PC-9 (cell line): Measurements from ENCODE around the gene PACRG. TPM values are rescaled to one million over a fixed set of nuclear protein-coding genes. Genes with fewer than 3 reads are reported as not detected.
A peak's percentile ranks its signal among the peaks of the same experiment; 100 is the strongest.

Source experiments
- BruUV-seq: library from RNA; stranded (reverse); fragments of 400-500 nt; replicated peaks from 2 replicates; lab custom pipeline; 2021; lab: Mats Ljungman, UMichigan
- CTCF ChIA-PET: fragments of 300-600 bp; sonication (Branson Sonifier 250); formaldehyde crosslinking; loops from one replicate; lab custom pipeline; 2022; ENCODE audit warnings: antibody characterized with exemption; lab: Charles Lee
- POLR2A ChIA-PET: fragments of 300-600 bp; sonication (Branson Sonifier 250); formaldehyde crosslinking; loops from one replicate; lab custom pipeline; 2022; ENCODE audit warnings: antibody characterized with exemption; ENCODE audit not compliant: unreplicated experiment; lab: Charles Lee
- DNase-seq, 2 experiments: peaks; one replicate each; pipeline versions ENCODE4 v3.0.0 to v3.0.0-alpha.2; 2015 to 2022; ENCODE audit warnings: mixed read lengths in 1 of 2
- H2AFZ ChIP-seq: fragments of 200-600 bp; sonication (generic); 2 replicates; pipeline ENCODE4 v1.8.1; 2017; ENCODE audit warnings: antibody characterized with exemption
- H3F3A ChIP-seq: fragments of 200-600 bp; sonication (generic); 2 replicates; pipeline ENCODE4 v1.8.1; 2017; ENCODE audit warnings: antibody characterized with exemption, mild to moderate bottlenecking, low read depth; ENCODE audit not compliant: insufficient read depth
- H3K27ac ChIP-seq: fragments of 200-600 bp; sonication (generic); 2 replicates; pipeline ENCODE4 v1.6.1; 2016; ENCODE audit warnings: mixed run types
- H3K27me3 ChIP-seq: fragments of 200-600 bp; sonication (generic); 2 replicates; pipeline ENCODE4 v1.6.1; 2016; ENCODE audit warnings: low read depth, mixed run types; ENCODE audit not compliant: insufficient read depth
- H3K36me3 ChIP-seq: fragments of 200-600 bp; sonication (generic); 2 replicates; pipeline ENCODE4 v1.6.1; 2016; ENCODE audit warnings: low read depth, mixed run types
- H3K4me1 ChIP-seq: fragments of 200-600 bp; sonication (generic); replicated peaks from 2 replicates; pipeline ENCODE4 v1.6.1; 2016; ENCODE audit warnings: mixed run types; ENCODE audit not compliant: insufficient read depth
- H3K4me2 ChIP-seq: fragments of 200-600 bp; sonication (generic); 2 replicates; pipeline ENCODE4 v1.6.1; 2017; ENCODE audit warnings: mixed run types
- H3K4me3 ChIP-seq: fragments of 200-600 bp; sonication (generic); 2 replicates; pipeline ENCODE4 v1.6.1; 2016; ENCODE audit warnings: mixed run types
- H3K79me2 ChIP-seq: fragments of 200-600 bp; sonication (generic); 2 replicates; pipeline ENCODE4 v1.6.1; 2017; ENCODE audit warnings: low read depth, mixed run types
- H3K9me2 ChIP-seq: fragments of 200-600 bp; sonication (generic); 2 replicates; pipeline ENCODE4 v1.8.1; 2017; ENCODE audit warnings: mild to moderate bottlenecking; ENCODE audit not compliant: insufficient read depth
- H3K9me3 ChIP-seq: fragments of 200-600 bp; sonication (generic); 2 replicates; pipeline ENCODE4 v1.8.1; 2016; ENCODE audit warnings: low read depth; ENCODE audit not compliant: insufficient read depth
- H4K20me1 ChIP-seq: fragments of 200-600 bp; sonication (generic); 2 replicates; pipeline ENCODE4 v1.8.1; 2017; ENCODE audit not compliant: insufficient read depth
- EZH2 ChIP-seq: fragments of 200-600 bp; sonication (generic); IDR thresholded peaks from 2 replicates; pipeline ENCODE4 v1.8.0; 2017; ENCODE audit warnings: antibody characterized with exemption, low read depth
- intact Hi-C: fragments of 100-400 bp; cut with micrococcal nuclease; formaldehyde crosslinking; loops from one replicate; pipeline ENCODE4 v1.10.0; 2022; ENCODE audit not compliant: unreplicated experiment
- total RNA-seq: library from RNA; stranded (reverse); gene quantifications from 2 replicates; pipeline ENCODE4 v1.2.3, GENCODE V29; 2021
- TF ChIP-seq, protein P1 (sequence below): fragments of 200-600 bp; sonication (generic); conservative IDR thresholded peaks from 2 replicates; pipeline ENCODE4 v1.6.1; 2017; ENCODE audit warnings: mixed run types, antibody characterized with exemption, mild to moderate bottlenecking, moderate library complexity

The PACRG gene
- total RNA-seq, 1 experiment from 2014 or later, result not detected

DNA sequence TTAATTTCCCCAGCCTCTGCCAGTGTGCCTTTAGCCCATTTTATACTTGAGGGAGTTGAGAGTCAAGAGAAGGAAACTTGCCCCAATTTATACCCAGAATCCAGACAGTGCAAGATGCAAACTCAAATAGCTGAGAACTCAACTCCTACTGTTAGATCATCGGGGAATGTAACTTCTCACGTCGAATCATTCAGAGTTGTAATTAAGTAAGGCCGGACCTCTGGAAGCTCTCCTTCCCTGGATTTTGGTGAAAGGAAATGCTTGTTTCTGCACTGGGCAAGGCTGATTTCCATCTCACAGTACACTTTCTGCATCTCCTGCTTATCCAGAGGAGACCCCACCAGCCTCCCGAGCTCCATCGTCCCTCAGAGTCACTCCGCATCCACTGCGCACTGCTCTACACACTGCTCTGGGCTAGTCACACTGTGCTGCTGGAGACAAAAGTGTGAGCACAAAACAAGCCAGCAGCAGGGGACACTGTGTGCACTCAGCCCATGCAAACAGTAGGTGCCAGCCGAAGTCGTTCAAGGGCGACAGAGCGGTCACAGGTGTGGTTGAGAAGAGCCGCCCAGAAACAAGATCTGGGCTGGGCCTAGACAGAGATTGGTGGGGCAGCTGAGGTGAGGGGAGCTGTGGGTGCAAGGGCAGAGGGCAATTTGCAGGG is 536.4 kb downstream of the PACRG start:
- intact Hi-C loops, result no loop called here

DNA sequence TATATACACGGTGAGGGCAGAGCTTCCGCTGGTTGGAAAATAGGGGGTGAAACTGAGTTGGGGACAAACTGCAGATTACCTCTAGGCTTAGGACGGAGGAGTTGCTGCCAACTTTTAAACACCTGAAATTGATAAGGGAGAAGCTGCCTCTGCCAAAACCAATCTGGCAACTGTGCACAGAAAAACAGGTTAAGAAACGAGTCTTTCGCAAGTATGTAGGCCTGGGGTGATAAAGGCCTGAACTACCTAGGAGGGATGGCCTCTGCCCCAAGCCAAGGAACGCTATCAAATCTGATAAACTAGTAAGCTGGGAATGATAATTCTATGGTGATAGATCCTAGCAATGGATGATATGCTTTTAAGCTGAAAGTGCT is 536.9 kb downstream of the PACRG start:
- Histone ChIP-seq H3K4me2 (peak overlapping the region; percentile 36), H3K4me3 (no peak overlapping the region), H3F3A (0 out of 2 replicates have a peak, but pooled peaks cover 6% of the 10 kb centered on the region), H3K4me1 (peaks cover 9% of the 10 kb centered on the region), H3K27me3 (no peaks in the 10 kb centered on the region), H3K9me3 (no peaks in the 10 kb centered on the region), H2AFZ (no peak overlapping the region), H3K27ac (no peak overlapping the region), H3K9me2 (no peaks in the 10 kb centered on the region), H4K20me1 (no peaks in the 10 kb centered on the region), H3K79me2 (no peaks in the 10 kb centered on the region), H3K36me3 (no peaks in the 10 kb centered on the region)
- DNase-seq, result peak in 1 of 2 experiments; percentile 62
- POLR2A ChIA-PET, result interaction anchor here (0.5 kb wide), 1 partner anchor 152 kb away, joined by 8 read pairs; no protein-coding TSS in a partner anchor
- intact Hi-C loops, result no loop called here
- TF ChIP-seq, protein P1, sequence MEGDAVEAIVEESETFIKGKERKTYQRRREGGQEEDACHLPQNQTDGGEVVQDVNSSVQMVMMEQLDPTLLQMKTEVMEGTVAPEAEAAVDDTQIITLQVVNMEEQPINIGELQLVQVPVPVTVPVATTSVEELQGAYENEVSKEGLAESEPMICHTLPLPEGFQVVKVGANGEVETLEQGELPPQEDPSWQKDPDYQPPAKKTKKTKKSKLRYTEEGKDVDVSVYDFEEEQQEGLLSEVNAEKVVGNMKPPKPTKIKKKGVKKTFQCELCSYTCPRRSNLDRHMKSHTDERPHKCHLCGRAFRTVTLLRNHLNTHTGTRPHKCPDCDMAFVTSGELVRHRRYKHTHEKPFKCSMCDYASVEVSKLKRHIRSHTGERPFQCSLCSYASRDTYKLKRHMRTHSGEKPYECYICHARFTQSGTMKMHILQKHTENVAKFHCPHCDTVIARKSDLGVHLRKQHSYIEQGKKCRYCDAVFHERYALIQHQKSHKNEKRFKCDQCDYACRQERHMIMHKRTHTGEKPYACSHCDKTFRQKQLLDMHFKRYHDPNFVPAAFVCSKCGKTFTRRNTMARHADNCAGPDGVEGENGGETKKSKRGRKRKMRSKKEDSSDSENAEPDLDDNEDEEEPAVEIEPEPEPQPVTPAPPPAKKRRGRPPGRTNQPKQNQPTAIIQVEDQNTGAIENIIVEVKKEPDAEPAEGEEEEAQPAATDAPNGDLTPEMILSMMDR, result no peak
- no peak for TF ChIP-seq EZH2
- BruUV-seq, result no TSS peak
- CTCF ChIA-PET, result no interaction called here

More for the DNA sequence above, 536.4 kb downstream of the PACRG start:
- H3K36me3 ChIP-seq, result no peaks in the 10 kb centered on the region
- peak overlapping the region; percentile 36; the same call in 1 of the 2 replicates for H3K4me2 ChIP-seq
- 0 out of 2 replicates have a peak, but pooled peaks cover 6% of the 10 kb centered on the region for H3F3A ChIP-seq
- no peak for DNase-seq
- H3K79me2 ChIP-seq, result no peaks in the 10 kb centered on the region
- no peaks in the 10 kb centered on the region for H3K27me3 ChIP-seq
- no peaks in the 10 kb centered on the region for H3K9me3 ChIP-seq
- H3K4me1 ChIP-seq, result peaks cover 9% of the 10 kb centered on the region
- TF ChIP-seq EZH2, result no peak
- TF ChIP-seq, protein P1, result no peak
- ChIA-PET CTCF (no interaction called here), POLR2A (interaction anchor here (0.5 kb wide), 1 partner anchor 153 kb away, joined by 8 read pairs; no protein-coding TSS in a partner anchor)
- no peaks in the 10 kb centered on the region for H4K20me1 ChIP-seq
- H3K4me3 ChIP-seq, result no peak overlapping the region
- BruUV-seq, result no TSS peak
- H2AFZ ChIP-seq, result no peak overlapping the region
- no peaks in the 10 kb centered on the region for H3K9me2 ChIP-seq
- no peak overlapping the region for H3K27ac ChIP-seq

DNA sequence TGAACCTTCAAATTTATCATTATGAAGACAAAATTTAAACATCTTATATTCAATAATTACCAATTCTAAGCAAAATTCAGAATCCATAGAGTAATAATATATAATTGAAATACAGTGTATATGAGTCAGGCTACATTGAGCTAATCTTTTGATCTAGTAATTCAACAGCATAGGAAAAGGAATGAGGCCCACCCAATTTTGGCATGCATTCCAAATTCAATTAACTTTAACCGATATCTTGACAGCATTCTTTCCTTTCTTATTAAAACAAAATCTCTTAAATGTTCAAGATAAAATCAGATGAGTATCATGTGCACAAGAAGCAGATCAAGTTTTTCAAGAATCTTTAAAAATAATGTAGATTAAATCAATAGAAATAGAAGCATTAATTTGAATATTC is 553.9 kb downstream of the PACRG start:
- no peaks in the 10 kb centered on the region for H3K27me3 ChIP-seq
- peak overlapping the region; percentile 68 for H3K27ac ChIP-seq
- H3K4me3 ChIP-seq, result peak overlapping the region; percentile 4; the same call in 1 of the 2 replicates
- peak overlapping the region; percentile 52 for H3K4me2 ChIP-seq
- no peaks in the 10 kb centered on the region; the same call in 1 of the 2 replicates for H3K9me2 ChIP-seq
- ChIA-PET CTCF (no interaction called here), POLR2A (interaction anchor here (0.7 kb wide), 1 partner anchor 110 kb away, joined by 4 read pairs; no protein-coding TSS in a partner anchor)
- H3K9me3 ChIP-seq, result no peaks in the 10 kb centered on the region
- TF ChIP-seq, protein P1, result no peak
- TF ChIP-seq EZH2, result no peak
- BruUV-seq, result no TSS peak
- no peak overlapping the region for H2AFZ ChIP-seq
- H3F3A ChIP-seq, result peaks cover 13% of the 10 kb centered on the region
- H3K79me2 ChIP-seq, result no peaks in the 10 kb centered on the region
- H3K4me1 ChIP-seq, result peaks cover 26% of the 10 kb centered on the region
- H4K20me1 ChIP-seq, result no peaks in the 10 kb centered on the region
- intact Hi-C loops, result loop anchor here (1.0 kb wide), 2 partner anchors 30 to 111 kb away; no protein-coding TSS in a partner anchor
- no peaks in the 10 kb centered on the region for H3K36me3 ChIP-seq
- DNase-seq, result peak; percentile 9 to 91
